OCI-LY3 (cell line): ENCODE data around the gene CDC5L.

Experiments used
- EZH2phosphoT487 ChIP-seq: fragments of 200-600 bp; shearing (Covaris generic); IDR thresholded peaks from 2 replicates; pipeline ENCODE4 v1.6.1; 2018; ENCODE audit warnings: antibody characterized with exemption, mixed run types, low read depth
- TF ChIP-seq, protein P1 (sequence below): fragments of 200-600, 300-600 bp; sonication (generic); IDR thresholded peaks from 2 replicates; pipeline ENCODE4 v1.5.1; 2014; ENCODE audit warnings: antibody characterized with exemption, low read length, low read depth

DNA sequence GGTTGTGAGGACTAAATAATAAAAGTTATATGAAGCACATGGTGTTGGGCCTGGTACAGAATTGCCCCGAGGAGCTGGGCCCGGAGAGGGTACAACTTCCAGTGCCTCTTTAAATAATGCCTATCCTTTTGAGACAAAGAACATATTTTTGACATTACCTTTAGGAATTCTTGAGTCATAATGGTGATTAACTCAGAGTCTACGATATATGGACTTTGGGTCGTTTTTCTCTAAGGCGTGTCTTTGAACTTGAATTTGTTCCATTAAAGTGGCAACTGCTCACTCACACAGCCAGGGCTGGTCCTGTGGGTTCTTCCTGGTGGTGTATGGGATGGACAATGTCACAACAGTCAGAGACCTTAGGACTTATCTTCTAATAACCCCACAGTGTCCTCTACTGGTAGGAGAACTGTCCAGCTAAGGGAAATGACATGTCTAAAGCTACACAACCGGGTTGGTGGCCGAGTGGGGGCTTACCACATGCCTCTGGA lies 106.5 kb downstream of the CDC5L start:
- TF ChIP-seq, protein P1, sequence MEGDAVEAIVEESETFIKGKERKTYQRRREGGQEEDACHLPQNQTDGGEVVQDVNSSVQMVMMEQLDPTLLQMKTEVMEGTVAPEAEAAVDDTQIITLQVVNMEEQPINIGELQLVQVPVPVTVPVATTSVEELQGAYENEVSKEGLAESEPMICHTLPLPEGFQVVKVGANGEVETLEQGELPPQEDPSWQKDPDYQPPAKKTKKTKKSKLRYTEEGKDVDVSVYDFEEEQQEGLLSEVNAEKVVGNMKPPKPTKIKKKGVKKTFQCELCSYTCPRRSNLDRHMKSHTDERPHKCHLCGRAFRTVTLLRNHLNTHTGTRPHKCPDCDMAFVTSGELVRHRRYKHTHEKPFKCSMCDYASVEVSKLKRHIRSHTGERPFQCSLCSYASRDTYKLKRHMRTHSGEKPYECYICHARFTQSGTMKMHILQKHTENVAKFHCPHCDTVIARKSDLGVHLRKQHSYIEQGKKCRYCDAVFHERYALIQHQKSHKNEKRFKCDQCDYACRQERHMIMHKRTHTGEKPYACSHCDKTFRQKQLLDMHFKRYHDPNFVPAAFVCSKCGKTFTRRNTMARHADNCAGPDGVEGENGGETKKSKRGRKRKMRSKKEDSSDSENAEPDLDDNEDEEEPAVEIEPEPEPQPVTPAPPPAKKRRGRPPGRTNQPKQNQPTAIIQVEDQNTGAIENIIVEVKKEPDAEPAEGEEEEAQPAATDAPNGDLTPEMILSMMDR: peak; percentile 17; the same call in 1 of the 2 replicates
- no peak for TF ChIP-seq EZH2phosphoT487
